ENCODE results near the gene ST14. TPM values are rescaled to one million over a fixed set of nuclear protein-coding genes. Genes with fewer than 3 reads are reported as not detected.
"Not testable (repeated sequence)": the region's sequence is repeated elsewhere in the genome, so short reads cannot be mapped to it uniquely, and the experiment has no call there.

The ST14 gene
- total and polyA plus RNA-seq, 5 experiments from 2014 or later, result 0.74 to 0.94 TPM; not detected in 3

DNA sequence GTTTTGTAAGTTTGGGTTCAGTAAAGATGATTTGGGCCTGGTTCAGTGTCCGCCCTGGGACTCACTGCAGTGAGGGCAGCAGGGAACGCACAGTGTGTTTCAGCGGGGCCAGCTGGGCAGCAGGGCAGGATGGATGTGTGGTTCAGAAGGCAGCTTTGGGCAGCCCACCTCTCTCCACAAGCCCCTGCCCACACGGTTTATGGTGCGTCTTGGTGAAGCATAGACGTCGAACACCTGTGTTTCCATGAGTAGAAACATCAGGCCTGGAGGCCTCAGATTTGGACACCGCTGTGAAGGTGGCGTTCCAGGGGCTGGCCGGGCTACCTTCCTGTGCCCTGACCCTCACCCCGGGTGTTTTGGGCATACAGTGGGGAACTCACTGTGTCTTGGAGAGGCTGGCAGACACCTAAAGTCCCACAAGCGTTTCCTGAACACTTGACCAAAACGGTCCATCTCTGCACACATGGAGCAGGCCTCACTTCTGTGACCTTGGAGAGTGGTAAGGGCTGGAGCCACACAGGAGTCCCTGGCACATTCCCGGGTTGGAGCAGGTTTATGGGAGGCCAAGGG, 59.0 kb downstream of the ST14 start:
- ATAC-seq, result no peak
- DNase-seq, result no peak
- POLR2A ChIA-PET, result no interaction called here
- no peak overlapping the region for H3K27ac Mint-ChIP-seq
- H3K27me3 Mint-ChIP-seq, result peaks cover 0 to 9% (median 6%) of the 10 kb centered on the region in 5 donors
- H3K4me1 Mint-ChIP-seq, result peaks cover 5 to 17% (median 10%) of the 10 kb centered on the region in 4 donors
- no peaks in the 10 kb centered on the region for H3K36me3 Mint-ChIP-seq
- H3K4me3 Mint-ChIP-seq, result no peak overlapping the region
- no peaks in the 10 kb centered on the region for H3K9me3 Mint-ChIP-seq

DNA sequence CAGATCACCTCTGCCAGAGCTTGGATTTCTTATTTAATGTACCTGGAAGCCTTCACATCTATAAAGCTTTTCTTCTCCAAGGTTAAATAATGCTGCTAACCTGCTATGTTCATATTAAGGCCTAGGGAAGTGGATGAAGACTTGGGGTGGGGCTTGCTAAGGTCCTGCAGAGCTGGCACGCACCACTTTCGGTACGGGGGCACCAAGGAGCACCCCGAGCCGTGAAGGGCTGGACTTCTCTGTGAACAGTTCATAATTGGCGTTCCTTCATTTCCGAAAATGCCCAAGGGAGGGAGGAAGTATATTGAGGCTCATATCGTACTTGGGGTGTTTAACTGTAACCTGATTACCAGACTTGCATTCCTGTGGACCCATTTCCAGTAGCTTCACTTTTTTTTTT, 59.6 kb downstream of the ST14 start:
- Mint-ChIP-seq H3K4me1 (peaks cover 7 to 22% (median 12%) of the 10 kb centered on the region in 4 donors), H3K9me3 (no peaks in the 10 kb centered on the region), H3K27me3 (peaks cover 0 to 9% (median 6%) of the 10 kb centered on the region in 5 donors), H3K27ac (no peak overlapping the region), H3K4me3 (no peak overlapping the region), H3K36me3 (no peaks in the 10 kb centered on the region)
- POLR2A ChIA-PET, result no interaction called here
- no peak for ATAC-seq
- no peak for DNase-seq

DNA sequence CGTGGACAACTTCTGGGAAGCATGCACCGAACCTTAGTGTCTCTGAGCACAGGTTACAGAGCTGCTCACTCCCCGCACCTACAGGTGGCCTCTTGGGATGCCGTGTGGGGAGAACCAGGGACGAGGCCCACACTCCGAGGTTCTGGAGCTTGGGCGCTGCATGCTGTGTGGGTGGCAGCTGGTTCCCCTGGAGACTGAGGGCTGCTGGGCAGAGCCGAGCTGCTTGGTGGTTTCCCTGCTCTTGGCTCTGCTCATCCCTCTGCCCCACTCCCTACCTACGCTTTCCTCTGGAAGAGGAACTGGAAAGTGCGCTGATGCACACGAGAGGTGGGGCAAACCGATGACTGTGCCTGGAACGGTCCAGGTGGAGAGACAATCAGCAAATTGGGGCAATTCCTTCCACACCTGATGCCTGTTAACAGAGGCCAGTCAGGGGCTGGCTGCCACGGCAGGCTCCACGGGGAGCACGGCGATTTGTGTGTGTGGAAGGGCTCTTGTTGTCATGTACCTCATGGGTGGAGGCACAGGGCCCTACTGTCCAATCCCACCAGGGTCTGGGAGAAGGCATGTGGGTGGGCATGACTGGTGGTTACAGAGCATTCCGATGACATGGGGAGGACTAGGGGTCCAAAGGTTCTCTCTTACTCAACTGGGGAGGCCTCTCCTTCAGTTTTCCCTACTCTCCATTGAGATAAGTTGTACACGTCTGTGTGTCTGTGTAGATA, 60.9 kb downstream of the ST14 start:
- H3K9me3 Mint-ChIP-seq, result no peaks in the 10 kb centered on the region
- DNase-seq (no peak), ATAC-seq (no peak)
- no peak overlapping the region for H3K27ac Mint-ChIP-seq
- no peak overlapping the region for H3K4me3 Mint-ChIP-seq
- H3K36me3 Mint-ChIP-seq, result peaks cover 0 to 3% (median 0%) of the 10 kb centered on the region in 3 donors
- POLR2A ChIA-PET, result interaction anchor here (0.6 kb wide), 1 partner anchor 1918 kb away, joined by 5 read pairs; no protein-coding TSS in a partner anchor
- H3K27me3 Mint-ChIP-seq, result peaks cover 0 to 6% (median 3%) of the 10 kb centered on the region in 5 donors
- H3K4me1 Mint-ChIP-seq, result peaks cover 7 to 22% (median 13%) of the 10 kb centered on the region in 4 donors

DNA sequence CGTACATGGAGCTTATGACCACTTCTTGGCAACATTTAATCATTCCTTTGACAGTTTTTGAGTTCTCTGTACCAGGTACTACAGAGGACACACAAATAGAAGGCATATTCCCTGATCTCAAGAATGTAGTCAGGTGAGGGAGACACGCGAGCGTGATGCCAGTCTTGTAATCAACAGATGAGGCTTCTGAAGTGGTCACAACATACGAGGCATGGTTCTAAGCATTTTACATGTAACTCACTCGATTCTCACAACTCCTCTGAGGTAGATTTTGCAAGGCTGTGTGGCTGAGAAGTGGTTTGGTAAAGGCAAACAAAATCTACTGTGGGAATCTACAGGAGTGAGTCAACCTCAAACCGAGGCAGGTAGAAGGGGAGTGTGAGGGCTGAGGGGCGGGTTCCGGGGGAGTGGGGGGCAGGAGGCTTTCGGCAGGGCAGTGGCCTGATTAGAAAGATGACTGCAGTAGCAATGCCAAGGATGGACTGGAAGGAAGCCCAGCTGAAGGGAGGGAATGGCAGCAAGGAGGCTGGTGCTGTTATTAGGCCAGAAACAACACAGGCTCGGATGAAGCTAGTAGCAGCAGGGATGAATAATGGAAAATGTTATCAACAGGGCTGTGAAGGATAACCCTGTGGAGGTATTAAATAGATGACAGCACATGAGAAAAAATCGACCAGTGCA, 63.8 kb downstream of the ST14 start:
- Mint-ChIP-seq H3K27me3 (no peaks in the 10 kb centered on the region), H3K36me3 (peaks cover 0 to 3% (median 0%) of the 10 kb centered on the region in 3 donors), H3K9me3 (no peaks in the 10 kb centered on the region), H3K4me1 (peaks cover 7 to 22% (median 13%) of the 10 kb centered on the region in 4 donors), H3K4me3 (no peak overlapping the region), H3K27ac (peak overlapping the region in 7 of 10 donors; percentile 4 to 69 (median 46))
- POLR2A ChIA-PET, result no interaction called here
- ATAC-seq, result peak in 1 of 2 donors; percentile 14
- no peak for DNase-seq

DNA sequence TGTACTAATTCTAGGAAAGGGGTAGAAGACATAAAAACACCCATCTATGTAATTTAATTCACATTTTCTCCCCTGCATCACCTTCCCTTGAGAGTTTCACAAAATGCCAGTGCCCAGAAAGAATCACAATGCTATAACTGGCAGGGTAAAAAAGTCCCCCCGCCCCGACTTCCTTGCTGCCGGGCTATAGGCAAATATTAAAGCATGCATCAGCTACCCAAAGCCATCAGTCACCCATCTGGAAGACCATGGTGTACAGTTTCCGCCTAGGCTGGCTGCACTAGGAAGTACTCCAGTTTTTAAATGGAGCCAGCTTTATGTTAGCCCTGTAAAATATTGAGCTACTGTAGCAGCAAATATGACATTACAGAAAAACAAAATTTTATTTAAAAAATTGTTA, 67.8 kb downstream of the ST14 start:
- Mint-ChIP-seq H3K4me3 (no peak overlapping the region), H3K27me3 (no peaks in the 10 kb centered on the region), H3K36me3 (peaks cover 0 to 16% (median 0%) of the 10 kb centered on the region in 3 donors), H3K9me3 (no peaks in the 10 kb centered on the region), H3K27ac (no peak overlapping the region), H3K4me1 (peaks cover 7 to 17% (median 12%) of the 10 kb centered on the region in 4 donors)
- POLR2A ChIA-PET, result no interaction called here
- no peak for ATAC-seq
- DNase-seq, result no peak

DNA sequence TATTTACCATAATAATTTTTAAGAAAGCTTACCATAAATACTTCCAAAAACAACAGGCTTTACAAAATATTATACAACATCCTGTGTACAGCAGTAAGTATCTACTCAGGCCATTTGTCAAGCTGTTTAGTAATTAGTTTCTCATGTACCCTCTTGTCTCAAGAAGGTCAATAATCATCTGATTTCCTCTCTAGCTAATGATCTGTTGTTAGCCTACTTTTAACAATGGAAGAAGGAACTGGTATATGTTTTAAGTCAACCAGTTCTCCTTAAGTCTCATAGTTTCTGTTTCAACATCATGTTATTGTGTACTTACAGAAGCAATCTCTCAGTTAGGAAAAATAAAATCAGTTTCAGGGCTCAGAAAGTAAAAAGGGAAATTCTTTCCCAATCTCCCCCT, 73.9 kb downstream of the ST14 start:
- DNase-seq, H3K27ac Mint-ChIP-seq, H3K4me1 Mint-ChIP-seq, POLR2A ChIA-PET, H3K4me3 Mint-ChIP-seq, ATAC-seq, H3K27me3 Mint-ChIP-seq, H3K9me3 Mint-ChIP-seq: not testable (repeated sequence)
- H3K36me3 Mint-ChIP-seq, result peaks cover 5 to 61% (median 14%) of the 10 kb centered on the region in 3 donors

DNA sequence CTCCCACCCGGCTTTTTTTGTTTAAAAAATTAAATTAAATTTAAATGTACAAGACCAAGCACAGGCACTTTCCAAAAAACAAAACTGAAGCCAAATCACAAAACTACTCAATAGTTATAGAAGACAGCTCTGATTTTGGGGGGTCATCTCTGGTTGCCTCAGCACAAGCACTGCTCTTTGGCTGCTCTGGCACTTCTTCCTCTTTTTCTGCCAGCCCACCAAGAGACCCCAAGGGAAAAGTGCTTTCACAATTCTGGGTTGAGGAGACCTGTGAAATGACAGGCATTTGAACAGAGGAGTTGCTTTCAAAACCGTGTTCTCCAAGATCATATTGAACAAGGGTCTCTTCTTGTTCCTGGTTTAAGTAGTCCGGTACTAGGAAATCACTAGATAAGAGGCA, 74.3 kb downstream of the ST14 start:
- DNase-seq, H3K9me3 Mint-ChIP-seq, H3K27me3 Mint-ChIP-seq, ATAC-seq, H3K27ac Mint-ChIP-seq, POLR2A ChIA-PET, H3K4me3 Mint-ChIP-seq, H3K4me1 Mint-ChIP-seq: not testable (repeated sequence)
- H3K36me3 Mint-ChIP-seq, result peaks cover 5 to 65% (median 14%) of the 10 kb centered on the region in 3 donors

DNA sequence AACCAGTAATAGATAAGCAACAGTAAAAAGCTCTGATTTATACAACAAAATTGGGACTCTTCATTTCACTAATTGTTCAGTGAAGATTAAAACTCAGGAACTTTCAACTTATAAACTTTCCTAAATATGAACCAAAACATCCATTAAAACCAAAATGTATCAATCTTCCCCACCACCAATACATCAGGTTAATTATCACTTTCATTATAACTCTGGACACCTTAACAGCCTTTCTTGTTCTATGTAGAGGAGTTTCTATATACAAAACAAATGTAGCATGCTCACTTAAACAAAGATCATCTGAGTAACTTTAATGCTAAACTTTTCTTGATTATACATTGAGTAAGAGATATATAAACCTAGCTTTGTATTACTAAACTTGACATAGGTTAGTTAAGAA, 74.7 kb downstream of the ST14 start:
- DNase-seq (no peak), ATAC-seq (no peak)
- Mint-ChIP-seq H3K36me3 (peaks cover 5 to 67% (median 17%) of the 10 kb centered on the region in 3 donors), H3K27ac (peak overlapping the region in 1 of 10 donors; percentile 44), H3K27me3 (no peaks in the 10 kb centered on the region), H3K4me1 (peaks cover 0 to 3% (median under 1%) of the 10 kb centered on the region in 4 donors), H3K4me3 (no peak overlapping the region), H3K9me3 (no peaks in the 10 kb centered on the region)
- POLR2A ChIA-PET, result no interaction called here

DNA sequence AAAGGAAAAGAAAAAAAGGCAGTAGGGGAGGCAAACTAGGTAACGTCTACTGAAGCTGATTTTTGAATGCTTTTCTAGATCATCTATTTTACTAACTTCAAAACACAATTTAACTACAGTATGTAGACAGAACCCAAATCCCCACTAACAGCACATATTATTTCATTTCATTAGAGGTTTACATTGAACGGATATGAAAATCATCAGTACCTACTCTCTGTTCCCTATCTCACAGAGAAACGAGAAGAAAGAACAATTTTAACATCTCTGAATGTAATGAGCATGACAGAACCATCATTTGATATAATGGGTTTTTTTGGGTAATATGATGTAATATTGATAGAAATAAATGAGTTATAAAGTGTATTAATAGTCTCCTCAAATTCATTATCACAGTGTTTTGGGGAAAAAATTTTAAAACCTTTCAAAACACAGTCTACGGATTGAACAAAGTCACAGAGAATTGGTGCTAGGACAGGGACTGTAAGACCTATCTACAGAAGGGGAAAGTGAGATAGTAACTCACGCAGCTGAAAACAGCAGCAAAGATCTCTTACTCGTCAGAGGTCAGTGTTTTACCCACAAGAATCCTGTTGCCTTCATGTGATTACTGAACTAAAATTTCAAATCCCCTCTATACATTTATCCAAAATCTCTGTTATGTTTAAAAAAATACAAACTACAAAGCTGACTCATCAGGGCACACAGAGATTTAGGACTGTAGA, 77.9 kb downstream of the ST14 start:
- H3K36me3 Mint-ChIP-seq, result peaks cover 5 to 65% (median 17%) of the 10 kb centered on the region in 3 donors
- POLR2A ChIA-PET, result no interaction called here
- no peak overlapping the region for H3K27ac Mint-ChIP-seq
- ATAC-seq, result no peak
- H3K27me3 Mint-ChIP-seq, result no peaks in the 10 kb centered on the region
- no peak overlapping the region for H3K4me3 Mint-ChIP-seq
- no peaks in the 10 kb centered on the region for H3K9me3 Mint-ChIP-seq
- DNase-seq, result no peak
- H3K4me1 Mint-ChIP-seq, result peaks cover 0 to 7% (median 2%) of the 10 kb centered on the region in 4 donors

DNA sequence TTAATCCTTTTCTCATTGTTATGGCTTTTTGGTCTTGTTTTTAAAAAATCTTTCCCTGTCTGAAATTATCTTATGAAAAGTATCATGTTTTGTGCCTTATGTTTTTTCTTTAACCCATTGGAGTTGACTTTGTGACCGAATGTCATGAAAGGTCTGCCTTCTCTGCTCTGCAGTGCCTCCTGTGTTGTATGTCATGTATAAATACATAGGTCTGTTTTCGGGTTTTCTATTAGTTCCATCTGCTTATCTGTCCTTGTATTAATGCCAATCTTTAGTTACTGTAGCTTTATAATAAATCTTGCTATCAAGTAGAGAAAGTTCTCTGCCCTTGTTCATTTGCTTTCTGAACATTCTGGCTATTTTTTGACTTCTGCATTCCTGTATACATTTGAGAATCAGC, 82.1 kb downstream of the ST14 start:
- peak overlapping the region in 2 of 10 donors; percentile 26 to 39 for H3K27ac Mint-ChIP-seq
- ATAC-seq (no peak), DNase-seq (no peak)
- no peak overlapping the region for H3K4me3 Mint-ChIP-seq
- H3K27me3 Mint-ChIP-seq, result no peaks in the 10 kb centered on the region
- H3K36me3 Mint-ChIP-seq, result peaks cover 0 to 52% (median 8%) of the 10 kb centered on the region in 3 donors
- POLR2A ChIA-PET, result no interaction called here
- no peaks in the 10 kb centered on the region for H3K9me3 Mint-ChIP-seq
- H3K4me1 Mint-ChIP-seq, result peaks cover 14 to 38% (median 32%) of the 10 kb centered on the region in 4 donors

DNA sequence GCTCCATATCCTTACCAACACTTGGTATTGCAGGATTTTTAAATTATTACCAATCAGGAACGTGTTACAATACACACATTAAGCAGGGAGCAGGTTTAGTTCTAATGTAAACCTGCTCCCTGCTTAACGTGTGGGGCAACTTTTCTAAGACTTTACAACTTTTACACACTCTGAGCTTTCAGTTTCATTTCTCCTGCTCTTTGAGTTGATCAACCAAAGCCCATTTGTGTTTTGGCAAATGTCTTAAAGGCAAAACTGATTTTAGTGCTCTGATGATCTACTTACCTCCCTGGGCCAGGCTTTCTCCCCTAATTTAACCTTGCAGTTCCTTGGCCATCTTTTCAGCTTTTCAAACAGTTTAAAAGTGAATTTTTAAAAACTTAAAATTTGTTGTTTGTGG, 84.2 kb downstream of the ST14 start:
- peak overlapping the region in 4 of 10 donors; percentile 28 to 60 (median 52) for H3K27ac Mint-ChIP-seq
- H3K4me3 Mint-ChIP-seq, result peak overlapping the region in 2 of 10 donors; percentile 8 to 33
- ATAC-seq (no peak), DNase-seq (no peak)
- H3K27me3 Mint-ChIP-seq, result no peaks in the 10 kb centered on the region
- H3K36me3 Mint-ChIP-seq, result peaks cover 0 to 39% (median 4%) of the 10 kb centered on the region in 3 donors
- peaks cover 19 to 51% (median 42%) of the 10 kb centered on the region in 4 donors for H3K4me1 Mint-ChIP-seq
- no peaks in the 10 kb centered on the region for H3K9me3 Mint-ChIP-seq
- POLR2A ChIA-PET, result no interaction called here

DNA sequence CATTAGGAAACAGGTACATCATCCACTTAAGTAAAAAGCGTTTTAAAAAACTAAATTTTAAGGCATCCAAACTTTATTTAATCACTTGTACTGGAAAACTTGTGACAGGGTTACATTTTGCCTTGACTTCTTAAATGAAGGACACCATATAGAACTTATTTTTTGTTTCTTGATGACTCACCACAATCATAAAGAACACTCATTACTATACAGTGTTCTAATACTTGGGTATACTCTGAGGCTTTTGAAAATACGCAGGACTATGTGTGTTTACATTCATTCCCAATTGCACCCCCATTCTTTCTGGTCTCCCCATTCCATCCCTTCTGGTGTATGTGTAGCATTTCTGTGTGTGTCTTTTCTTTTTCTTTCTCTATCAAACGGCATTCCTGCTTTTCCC, 85.3 kb downstream of the ST14 start:
- Mint-ChIP-seq H3K9me3 (no peaks in the 10 kb centered on the region), H3K4me1 (peaks cover 17 to 61% (median 49%) of the 10 kb centered on the region in 4 donors), H3K27ac (peak overlapping the region in 3 of 10 donors; percentile 42 to 68 (median 50)), H3K4me3 (no peak overlapping the region), H3K36me3 (peaks cover 0 to 34% (median 3%) of the 10 kb centered on the region in 3 donors), H3K27me3 (no peaks in the 10 kb centered on the region)
- no peak for ATAC-seq
- POLR2A ChIA-PET, result no interaction called here
- no peak for DNase-seq
